Right lobe of liver (tissue), 6 donors: ENCODE data around the gene ZNF324. TPM values are rescaled to one million over a fixed set of nuclear protein-coding genes. Genes with fewer than 3 reads are reported as not detected.
A peak's percentile ranks its signal among the peaks of the same experiment; 100 is the strongest.

ENCODE experiments used
- ATAC-seq, 4 donors: fragments of 200-7000 bp; cut with Tn5 transposase; one replicate each; pipeline ENCODE4 v1.9.1; 2020; ENCODE audit warnings: mild to moderate bottlenecking in 4 of 4, moderate library complexity in 4 of 4
- DNase-seq, 3 donors: peaks; one replicate each; pipeline ENCODE4 v3.0.0-alpha.2; 2020
- H3K27ac ChIP-seq, 3 donors: fragments of 200-600 bp; one replicate each; pipeline ENCODE4 v1.8.0; 2022
- H3K27me3 ChIP-seq, 2 donors: fragments of 200-600 bp; one replicate each; pipeline ENCODE4 v1.8.0; 2022
- H3K36me3 ChIP-seq, 4 donors: fragments of 200-600 bp; sonication (generic) in 1 of 4; one replicate each; pipeline versions ENCODE4 v1.5.1 to v1.8.0; 2017 to 2022; ENCODE audit warnings: control low read depth in 1 of 4
- H3K4me1 ChIP-seq, 4 donors: fragments of 200-600 bp; sonication (generic) in 1 of 4; one replicate each; pipeline versions ENCODE4 v1.5.1 to v1.8.0; 2017 to 2022; ENCODE audit warnings: control low read depth in 1 of 4
- H3K4me3 ChIP-seq, 3 donors: fragments of 200-600 bp; one replicate each; pipeline ENCODE4 v1.8.0; 2022
- H3K9me3 ChIP-seq, 4 donors: fragments of 200-600 bp; sonication (generic) in 1 of 4; one replicate each; pipeline versions ENCODE4 v1.5.1 to v1.8.0; 2017 to 2022; ENCODE audit warnings: control low read depth in 1 of 4
- CTCF ChIP-seq, 4 donors: fragments of 200-600 bp in 3 of 4; fragments of 450-650 bp in 1 of 4; IDR thresholded peaks; one replicate each; pipeline versions ENCODE4 v1.5.1 to v1.8.0; 2016 to 2022; ENCODE audit warnings: antibody characterized with exemption in 4 of 4, mild to moderate bottlenecking in 2 of 4
- POLR2A ChIP-seq: fragments of 450-650 bp; IDR thresholded peaks from one replicate; pipeline ENCODE4 v1.6.1; 2017; ENCODE audit warnings: antibody characterized with exemption, mild to moderate bottlenecking
- WGBS: methylation state at CpG from one replicate; pipeline ENCODE4 v1.1.6; 2018; ENCODE audit warnings: low coverage, low lambda C conversion rate; ENCODE audit not compliant: insufficient coverage; ENCODE audit errors: missing lambda C conversion rate; 5-methylcytosine and 5-hydroxymethylcytosine counted together
- intact Hi-C, 2 donors: fragments of 100-400 bp; cut with DNase I; formaldehyde crosslinking; loops; one replicate each; pipeline versions ENCODE4 v1.11.2 to v1.14.1; 2022
- total RNA-seq, 6 experiments: library from RNA; depleted of rRNA in 2 of 6; stranded (reverse); fragments of >200 nt in 2 of 6; fragmentation: NEBNext Ultra II Directional in 3 of 6; extraction: Animal tissue kit (Norgen Biotek cat#: 25700) in 3 of 6; gene quantifications; one replicate each; pipeline versions ENCODE4 v1.1.0 to v1.2.4, GENCODE V29; 2016 to 2023
- donor health status: DM: no; HTN: yes; CAD: no.
- donor health status: DM: no; HTN: no; CAD: no.
- donor health status: DM: no; HTN: no; CAD: no.
- donor health status: DM: no; HTN: yes; CAD: no.
- donor health status: DM: no; HTN: yes; CAD: no.

ZNF324 gene
- total RNA-seq, 6 experiments from 2014 or later, result 2.9 to 4.9 (median 3.8) TPM

GRCh38 chr19:58509731-58510083 is 42.8 kb downstream of the ZNF324 start:
- DNase-seq (no peak), ATAC-seq (peak in 2 of 4 donors; percentile 0)
- no peak for TF ChIP-seq POLR2A
- no peak for TF ChIP-seq CTCF (IDR thresholded peaks at IDR 0.05)
- WGBS, result 21% methylated on average over 10 of the region's 11 CpGs
- intact Hi-C loops, result no loop called here
- H3K36me3 ChIP-seq, result no peaks in the 10 kb centered on the region
- no peaks in the 10 kb centered on the region for H3K9me3 ChIP-seq
- H3K4me3 ChIP-seq, result peak overlapping the region in 2 of 3 donors; percentile 78 to 84
- no peaks in the 10 kb centered on the region for H3K27me3 ChIP-seq
- H3K27ac ChIP-seq, result peak overlapping the region; percentile 53 to 97 (median 92)
- H3K4me1 ChIP-seq, result peaks cover 0 to 68% (median 21%) of the 10 kb centered on the region in 4 donors

GRCh38 chr19:58510084-58510862 is 43.4 kb downstream of the ZNF324 start:
- ATAC-seq, result peak; percentile 45 to 55 (median 48)
- 15% methylated on average over 4 of the region's 8 CpGs for WGBS
- Histone ChIP-seq H3K9me3 (no peaks in the 10 kb centered on the region), H3K4me3 (peak overlapping the region; percentile 38 to 84 (median 78)), H3K27ac (peak overlapping the region; percentile 76 to 97 (median 92)), H3K36me3 (no peaks in the 10 kb centered on the region), H3K27me3 (no peaks in the 10 kb centered on the region), H3K4me1 (peaks cover 0 to 67% (median 21%) of the 10 kb centered on the region in 4 donors)
- peak; percentile 43 to 73 (median 72) for DNase-seq
- TF ChIP-seq CTCF (IDR thresholded peaks at IDR 0.05) (no peak), POLR2A (no peak)
- intact Hi-C loops, result no loop called here

GRCh38 chr19:58511353-58512208 is 44.7 kb downstream of the ZNF324 start, which contains the start of gene SLC27A5:
SLC27A5 (minus strand) TSS chr19:58511992; CDS start chr19:58511955, 37 bp downstream.
- ATAC-seq (peak; percentile 70 to 86 (median 76)), DNase-seq (peak; percentile 88 to 98 (median 97))
- Histone ChIP-seq H3K36me3 (peaks cover 0 to under 1% (median under 1%) of the 10 kb centered on the region in 4 donors), H3K27ac (peak within 1 kb of the TSS; percentile 76 to 97 (median 92)), H3K27me3 (no peaks in the 10 kb centered on the region), H3K4me3 (peak within 1 kb of the TSS; percentile 38 to 84 (median 78)), H3K4me1 (peaks cover 0 to 54% (median 21%) of the 10 kb centered on the region in 4 donors), H3K9me3 (no peaks in the 10 kb centered on the region)
- intact Hi-C loops, result no loop called here
- peak; percentile 84 for TF ChIP-seq POLR2A
- TF ChIP-seq CTCF (IDR thresholded peaks at IDR 0.05), result no peak
- WGBS, result no CpG with 5 or more reads among the region's 25 CpGs

GRCh38 chr19:58513213-58513693 is 46.4 kb downstream of the ZNF324 start:
- Histone ChIP-seq H3K4me3 (peak overlapping the region in 2 of 3 donors; percentile 50 to 60), H3K27me3 (no peaks in the 10 kb centered on the region), H3K9me3 (no peaks in the 10 kb centered on the region), H3K36me3 (peaks cover 0 to 8% (median 4%) of the 10 kb centered on the region in 4 donors), H3K4me1 (peaks cover 0 to 48% (median 20%) of the 10 kb centered on the region in 4 donors), H3K27ac (peak overlapping the region; percentile 41 to 97 (median 78))
- WGBS, result 63% methylated on average over 5 of the region's 10 CpGs
- TF ChIP-seq POLR2A (no peak), CTCF (IDR thresholded peaks at IDR 0.05) (no peak)
- intact Hi-C loops, result no loop called here
- DNase-seq (no peak), ATAC-seq (no peak)
